ENCODE measurements around the gene KRT36.
A peak's percentile ranks its signal among the peaks of the same experiment; 100 is the strongest.

The KRT36 gene

GRCh38 chr17:41531993-41532392 is 42.3 kb upstream of the KRT36 start:
- H3K9ac ChIP-seq (ENCODE audit: low read length in 2 of 2) = no peak overlapping the region
- no peaks in the 10 kb centered on the region for H3K9me3 ChIP-seq (ENCODE audit: control insufficient read depth in 2 of 2, low read length in 2 of 2)
- H3K4me1 ChIP-seq (ENCODE audit: control insufficient read depth, insufficient read depth, low read length) = peaks cover 8% of the 10 kb centered on the region
- H3K4me3 ChIP-seq (ENCODE audit: low read length in 2 of 2) = no peak overlapping the region
- peaks cover 31 to 37% of the 10 kb centered on the region in 2 donors for H3K27me3 ChIP-seq (ENCODE audit: control insufficient read depth in 1 of 2, insufficient read depth in 2 of 2, low read length in 2 of 2)
- no peak overlapping the region for H3K27ac ChIP-seq (ENCODE audit: low read length)
- no peaks in the 10 kb centered on the region for H3K36me3 ChIP-seq (ENCODE audit: control insufficient read depth in 2 of 2, insufficient read depth in 2 of 2, low read length in 2 of 2)

- H3K36me3 ChIP-seq (ENCODE audit: control insufficient read depth in 2 of 2, insufficient read depth in 2 of 2, low read length in 2 of 2) = no peaks in the 10 kb centered on the region
- H3K9ac ChIP-seq (ENCODE audit: low read length in 2 of 2) = no peak overlapping the region
- no peak overlapping the region for H3K27ac ChIP-seq (ENCODE audit: low read length)
- H3K4me1 ChIP-seq (ENCODE audit: control insufficient read depth, insufficient read depth, low read length) = peaks cover 8% of the 10 kb centered on the region
- H3K4me3 ChIP-seq (ENCODE audit: low read length in 2 of 2) = no peak overlapping the region
- no peaks in the 10 kb centered on the region for H3K9me3 ChIP-seq (ENCODE audit: control insufficient read depth in 2 of 2, low read length in 2 of 2)
- H3K27me3 ChIP-seq (ENCODE audit: control insufficient read depth in 1 of 2, insufficient read depth in 2 of 2, low read length in 2 of 2) = peaks cover 35% of the 10 kb centered on the region in 2 donors
These were observed 40.6 kb upstream of the KRT36 start for GRCh38 chr17:41530062-41531048.

- peaks cover 35% of the 10 kb centered on the region in 2 donors for H3K27me3 ChIP-seq (ENCODE audit: control insufficient read depth in 1 of 2, insufficient read depth in 2 of 2, low read length in 2 of 2)
- H3K4me3 ChIP-seq (ENCODE audit: low read length in 2 of 2) = no peak overlapping the region
- H3K9ac ChIP-seq (ENCODE audit: low read length in 2 of 2) = no peak overlapping the region
- H3K9me3 ChIP-seq (ENCODE audit: control insufficient read depth in 2 of 2, low read length in 2 of 2) = no peaks in the 10 kb centered on the region
- peaks cover 8% of the 10 kb centered on the region for H3K4me1 ChIP-seq (ENCODE audit: control insufficient read depth, insufficient read depth, low read length)
- H3K36me3 ChIP-seq (ENCODE audit: control insufficient read depth in 2 of 2, insufficient read depth in 2 of 2, low read length in 2 of 2) = no peaks in the 10 kb centered on the region
- no peak overlapping the region for H3K27ac ChIP-seq (ENCODE audit: low read length)
These were observed 39.8 kb upstream of the KRT36 start for GRCh38 chr17:41529491-41529915.

GRCh38 chr17:41528959-41529353 is 39.2 kb upstream of the KRT36 start:
- Histone ChIP-seq H3K27me3 (ENCODE audit: control insufficient read depth in 1 of 2, insufficient read depth in 2 of 2, low read length in 2 of 2) (peaks cover 35 to 38% of the 10 kb centered on the region in 2 donors), H3K36me3 (ENCODE audit: control insufficient read depth in 2 of 2, insufficient read depth in 2 of 2, low read length in 2 of 2) (no peaks in the 10 kb centered on the region), H3K9ac (ENCODE audit: low read length in 2 of 2) (no peak overlapping the region), H3K4me1 (ENCODE audit: control insufficient read depth, insufficient read depth, low read length) (peaks cover 8% of the 10 kb centered on the region), H3K4me3 (ENCODE audit: low read length in 2 of 2) (no peak overlapping the region), H3K27ac (ENCODE audit: low read length) (no peak overlapping the region), H3K9me3 (ENCODE audit: control insufficient read depth in 2 of 2, low read length in 2 of 2) (no peaks in the 10 kb centered on the region)

GRCh38 chr17:41527063-41528023 is 37.6 kb upstream of the KRT36 start:
- H3K36me3 ChIP-seq (ENCODE audit: control insufficient read depth in 2 of 2, insufficient read depth in 2 of 2, low read length in 2 of 2) = no peaks in the 10 kb centered on the region
- H3K27ac ChIP-seq (ENCODE audit: low read length) = no peak overlapping the region
- peak overlapping the region in 1 of 2 donors; percentile 40 for H3K4me3 ChIP-seq (ENCODE audit: low read length in 2 of 2)
- peaks cover 35 to 38% of the 10 kb centered on the region in 2 donors for H3K27me3 ChIP-seq (ENCODE audit: control insufficient read depth in 1 of 2, insufficient read depth in 2 of 2, low read length in 2 of 2)
- no peak overlapping the region for H3K9ac ChIP-seq (ENCODE audit: low read length in 2 of 2)
- peaks cover 8% of the 10 kb centered on the region for H3K4me1 ChIP-seq (ENCODE audit: control insufficient read depth, insufficient read depth, low read length)
- no peaks in the 10 kb centered on the region for H3K9me3 ChIP-seq (ENCODE audit: control insufficient read depth in 2 of 2, low read length in 2 of 2)

- H3K27me3 ChIP-seq (ENCODE audit: control insufficient read depth in 1 of 2, insufficient read depth in 2 of 2, low read length in 2 of 2) = peaks cover 23 to 27% of the 10 kb centered on the region in 2 donors
These were observed 34.6 kb upstream of the KRT36 start for GRCh38 chr17:41524261-41524660.

GRCh38 chr17:41523787-41524186 is 34.1 kb upstream of the KRT36 start:
- H3K4me1 ChIP-seq (ENCODE audit: control insufficient read depth, insufficient read depth, low read length) = peaks cover 8% of the 10 kb centered on the region
- H3K27ac ChIP-seq (ENCODE audit: low read length) = no peak overlapping the region
- peaks cover 20 to 22% of the 10 kb centered on the region in 2 donors for H3K27me3 ChIP-seq (ENCODE audit: control insufficient read depth in 1 of 2, insufficient read depth in 2 of 2, low read length in 2 of 2)
- H3K9ac ChIP-seq (ENCODE audit: low read length in 2 of 2) = no peak overlapping the region
- no peaks in the 10 kb centered on the region for H3K9me3 ChIP-seq (ENCODE audit: control insufficient read depth in 2 of 2, low read length in 2 of 2)
- H3K36me3 ChIP-seq (ENCODE audit: control insufficient read depth in 2 of 2, insufficient read depth in 2 of 2, low read length in 2 of 2) = no peaks in the 10 kb centered on the region
- no peak overlapping the region for H3K4me3 ChIP-seq (ENCODE audit: low read length in 2 of 2)

More at GRCh38 chr17:41524261-41524660, 34.6 kb upstream of the KRT36 start:
- H3K9me3 ChIP-seq (ENCODE audit: control insufficient read depth in 2 of 2, low read length in 2 of 2) = no peaks in the 10 kb centered on the region
- no peaks in the 10 kb centered on the region for H3K36me3 ChIP-seq (ENCODE audit: control insufficient read depth in 2 of 2, insufficient read depth in 2 of 2, low read length in 2 of 2)
- peaks cover 8% of the 10 kb centered on the region for H3K4me1 ChIP-seq (ENCODE audit: control insufficient read depth, insufficient read depth, low read length)
- H3K9ac ChIP-seq (ENCODE audit: low read length in 2 of 2) = no peak overlapping the region
- H3K4me3 ChIP-seq (ENCODE audit: low read length in 2 of 2) = no peak overlapping the region
- no peak overlapping the region for H3K27ac ChIP-seq (ENCODE audit: low read length)

- H3K4me3 ChIP-seq (ENCODE audit: low read length in 2 of 2) = no peak overlapping the region
- H3K9ac ChIP-seq (ENCODE audit: low read length in 2 of 2) = no peak overlapping the region
- no peaks in the 10 kb centered on the region for H3K36me3 ChIP-seq (ENCODE audit: control insufficient read depth in 2 of 2, insufficient read depth in 2 of 2, low read length in 2 of 2)
- H3K4me1 ChIP-seq (ENCODE audit: control insufficient read depth, insufficient read depth, low read length) = peaks cover 7% of the 10 kb centered on the region
- H3K9me3 ChIP-seq (ENCODE audit: control insufficient read depth in 2 of 2, low read length in 2 of 2) = no peaks in the 10 kb centered on the region
- H3K27me3 ChIP-seq (ENCODE audit: control insufficient read depth in 1 of 2, insufficient read depth in 2 of 2, low read length in 2 of 2) = peaks cover 16 to 21% of the 10 kb centered on the region in 2 donors
- H3K27ac ChIP-seq (ENCODE audit: low read length) = no peak overlapping the region
These were observed 33.5 kb upstream of the KRT36 start for GRCh38 chr17:41523225-41523593.

GRCh38 chr17:41522301-41523224 is 32.9 kb upstream of the KRT36 start:
- H3K36me3 ChIP-seq (ENCODE audit: control insufficient read depth in 2 of 2, insufficient read depth in 2 of 2, low read length in 2 of 2) = no peaks in the 10 kb centered on the region
- no peak overlapping the region for H3K9ac ChIP-seq (ENCODE audit: low read length in 2 of 2)
- H3K4me3 ChIP-seq (ENCODE audit: low read length in 2 of 2) = no peak overlapping the region
- no peak overlapping the region for H3K27ac ChIP-seq (ENCODE audit: low read length)
- peaks cover 10 to 15% of the 10 kb centered on the region in 2 donors for H3K27me3 ChIP-seq (ENCODE audit: control insufficient read depth in 1 of 2, insufficient read depth in 2 of 2, low read length in 2 of 2)
- no peaks in the 10 kb centered on the region for H3K9me3 ChIP-seq (ENCODE audit: control insufficient read depth in 2 of 2, low read length in 2 of 2)
- H3K4me1 ChIP-seq (ENCODE audit: control insufficient read depth, insufficient read depth, low read length) = peaks cover 1% of the 10 kb centered on the region
